T-helper 1 cell (primary cell): ENCODE data around the gene LIPI.
"Not testable (repeated sequence)": the region's sequence is repeated elsewhere in the genome, so short reads cannot be mapped to it uniquely, and the experiment has no call there.

ENCODE experiments used
- DNase-seq, 5 donors: peaks; one replicate each; pipeline ENCODE4 v3.0.0-alpha.2; 2012 to 2020
- total RNA-seq, 4 donors: gene quantifications; one replicate each; lab custom pipeline; 2026; lab: John Stamatoyannopoulos, UW

The LIPI gene
- 0 reads per million in 4 donors for total RNA-seq

DNA sequence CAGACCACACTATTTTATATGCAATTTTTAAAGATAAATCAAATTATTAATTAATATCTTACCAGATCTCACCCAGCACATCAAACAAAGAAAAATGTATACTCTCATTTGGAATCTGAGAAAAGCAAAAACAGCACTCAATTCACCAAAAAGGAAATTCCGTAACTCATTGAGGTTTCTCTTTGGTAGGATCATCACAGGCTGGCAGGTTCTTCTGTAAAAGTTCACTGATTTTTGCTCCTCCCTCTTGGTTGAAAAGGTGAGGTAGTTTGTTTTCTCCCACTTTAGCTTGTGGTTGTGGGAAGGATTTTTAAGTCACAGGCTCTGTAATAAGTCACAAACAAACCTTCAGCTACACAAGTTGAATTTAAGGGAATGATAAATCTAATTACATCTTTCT lies at the start of gene LIPI:
Gene LIPI, minus strand, starts transcription at position 218 of the 400 bp plus-strand sequence. Its CDS starts 110 bp downstream, at position 108.
- DNase-seq: no peak

DNA sequence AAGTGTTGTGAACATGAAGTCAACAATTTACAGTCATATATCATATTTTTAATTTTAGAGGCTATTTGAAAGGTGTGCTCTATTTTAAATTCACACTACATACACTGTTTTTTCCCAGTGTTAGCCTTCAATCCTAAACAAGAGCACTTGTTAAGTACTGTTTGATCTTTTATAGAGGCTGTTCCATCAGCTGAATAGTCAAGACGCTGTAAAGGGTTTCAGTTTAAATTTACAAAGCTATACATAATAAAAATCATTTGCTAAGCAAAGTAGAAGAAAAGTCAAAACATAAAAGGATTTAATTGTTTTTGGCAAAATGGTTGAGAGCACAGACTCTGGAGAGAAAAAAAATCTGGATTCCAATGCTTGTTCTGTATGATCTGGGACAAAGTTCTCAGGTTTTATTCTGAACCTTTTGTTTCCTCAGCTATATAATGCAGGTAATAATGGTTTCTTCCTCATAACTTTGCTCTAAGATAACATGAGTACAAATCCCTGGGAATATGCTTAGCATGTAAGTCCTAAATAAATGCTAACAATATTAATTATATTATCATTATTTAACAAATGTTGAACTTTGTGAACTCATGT lies 49.5 kb upstream of the LIPI start:
- no peak for DNase-seq

DNA sequence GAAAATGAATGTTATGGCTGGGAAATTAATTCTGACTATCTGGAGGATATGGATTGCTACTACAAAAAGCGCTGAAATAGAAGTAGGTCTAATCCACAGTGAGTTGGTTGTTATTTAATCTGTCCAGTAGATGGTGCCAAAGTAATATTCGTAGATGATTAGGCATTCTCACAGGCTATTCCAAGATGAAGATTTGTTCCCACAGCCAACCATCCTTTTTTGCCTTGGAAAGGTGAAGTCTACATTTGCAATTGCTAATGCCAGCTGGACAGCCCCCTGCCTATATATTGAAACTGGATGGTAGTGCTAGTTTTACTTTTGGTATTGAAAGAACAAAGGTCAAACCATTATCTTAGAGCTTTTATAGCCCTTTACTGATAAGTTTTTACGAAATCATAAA lies 49.0 kb upstream of the LIPI start:
- peak in 1 of 5 donors; percentile 12 for DNase-seq

DNA sequence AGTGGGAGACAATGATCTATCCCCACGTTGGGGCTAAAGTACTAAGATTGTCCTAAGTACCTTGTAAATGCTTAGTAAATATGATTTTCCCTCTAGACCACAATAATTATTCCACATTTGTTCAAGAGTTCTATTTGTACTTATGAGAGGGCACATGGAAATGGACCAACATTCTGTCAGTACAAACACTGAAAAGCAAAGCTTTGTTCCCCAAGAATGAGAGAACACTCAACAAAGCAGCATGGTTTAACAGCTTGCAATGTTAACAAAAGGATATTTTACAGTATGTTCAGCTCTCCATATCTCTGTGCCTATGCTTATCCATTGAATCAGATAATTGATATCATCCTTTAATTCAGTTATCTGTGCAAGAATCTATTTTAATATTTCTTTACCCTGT lies 40.6 kb upstream of the LIPI start:
- DNase-seq: no peak

DNA sequence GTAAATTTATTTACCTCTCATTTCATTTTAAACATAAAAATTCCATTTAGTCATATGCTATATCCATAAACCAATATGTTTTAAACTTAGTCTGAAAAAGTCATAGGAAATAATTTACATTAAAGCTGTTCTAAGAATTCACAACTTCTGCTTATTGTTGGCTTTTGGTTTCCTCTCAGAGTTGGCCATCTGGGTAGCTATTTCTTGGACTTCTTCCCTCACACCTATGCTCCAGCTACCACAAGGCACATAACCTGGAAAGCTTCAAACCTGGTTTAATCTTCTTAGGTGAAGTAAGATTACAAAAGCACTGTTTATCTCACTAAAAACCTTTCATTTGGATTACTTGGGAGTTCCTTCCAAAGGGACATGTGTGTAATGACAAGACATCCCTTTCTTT lies 35.0 kb upstream of the LIPI start:
- DNase-seq: no peak

DNA sequence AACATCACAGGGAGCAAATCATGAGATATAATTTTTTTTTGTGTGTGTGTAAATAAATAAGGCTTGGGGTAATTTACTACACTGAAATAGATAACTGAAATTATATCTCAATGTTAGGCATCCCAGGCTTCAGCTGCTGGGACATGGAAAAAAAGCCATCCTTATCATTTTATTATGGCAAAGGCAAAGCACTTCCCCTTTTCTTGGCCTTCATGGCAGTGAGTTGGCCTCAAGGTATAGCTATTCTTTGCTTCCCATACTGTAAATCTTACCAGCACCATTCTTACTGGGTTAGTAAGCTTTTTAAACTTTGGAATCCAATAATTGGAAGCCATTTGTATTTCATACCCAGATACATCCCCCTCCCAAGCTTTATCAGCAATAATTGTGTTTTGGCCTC lies 34.2 kb upstream of the LIPI start:
- no peak for DNase-seq

DNA sequence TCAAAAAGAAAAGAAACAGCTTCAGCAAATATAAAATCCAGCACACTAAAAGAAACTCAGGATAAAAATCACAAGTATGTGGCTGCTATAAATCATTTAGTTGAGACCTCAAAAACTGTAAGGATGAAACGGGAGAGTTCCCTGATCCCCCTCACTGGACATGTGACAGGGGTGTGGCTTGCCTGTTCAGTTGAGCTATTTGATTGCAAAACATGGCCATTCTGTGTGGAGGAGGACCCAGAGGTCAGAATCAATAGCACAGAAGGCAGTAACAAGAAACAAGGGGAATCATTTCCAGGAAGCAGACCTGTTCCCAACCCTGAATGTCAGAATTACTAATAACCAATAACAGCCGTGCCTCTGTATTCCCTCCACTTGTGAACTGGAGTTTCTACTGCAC lies 33.1 kb upstream of the LIPI start:
- DNase-seq: no peak

DNA sequence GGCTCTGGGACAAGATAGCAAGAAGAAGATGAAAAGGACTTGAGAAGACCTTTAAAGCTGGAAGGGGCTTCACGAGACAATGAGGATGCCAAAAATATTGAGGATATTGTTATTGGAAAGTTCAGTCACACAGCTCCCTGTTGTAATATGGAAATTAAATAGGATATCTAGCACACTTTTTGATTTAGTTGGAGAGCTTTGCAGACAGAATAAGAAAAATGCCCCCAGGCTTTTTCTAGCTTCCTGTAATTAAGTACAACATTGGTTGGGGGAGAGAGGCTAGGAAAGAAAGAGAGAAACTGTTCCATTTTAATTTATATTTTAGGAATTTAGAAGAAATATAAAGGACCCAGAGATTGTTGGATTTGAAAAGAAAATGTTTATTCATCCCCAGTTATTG lies 32.7 kb upstream of the LIPI start:
- DNase-seq: no peak

DNA sequence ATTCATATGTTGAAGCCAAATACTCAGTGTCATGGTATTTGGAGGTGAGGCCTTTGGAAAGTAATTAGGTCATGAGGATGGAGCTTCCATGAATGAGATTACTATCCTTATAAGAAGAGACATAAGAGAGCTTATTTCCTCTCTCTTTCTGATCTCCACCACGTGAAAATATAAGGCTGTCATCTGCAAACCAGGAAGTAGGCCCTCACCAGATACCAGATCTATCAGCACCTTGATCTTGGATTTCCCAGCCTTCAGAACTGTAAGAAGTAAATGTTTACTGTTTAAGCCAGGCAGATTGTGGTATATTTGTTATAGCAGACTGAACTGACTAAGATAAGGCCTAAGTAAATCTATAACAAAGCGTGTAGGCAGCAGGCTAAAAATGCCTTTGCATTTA lies 30.5 kb upstream of the LIPI start:
- no peak for DNase-seq

DNA sequence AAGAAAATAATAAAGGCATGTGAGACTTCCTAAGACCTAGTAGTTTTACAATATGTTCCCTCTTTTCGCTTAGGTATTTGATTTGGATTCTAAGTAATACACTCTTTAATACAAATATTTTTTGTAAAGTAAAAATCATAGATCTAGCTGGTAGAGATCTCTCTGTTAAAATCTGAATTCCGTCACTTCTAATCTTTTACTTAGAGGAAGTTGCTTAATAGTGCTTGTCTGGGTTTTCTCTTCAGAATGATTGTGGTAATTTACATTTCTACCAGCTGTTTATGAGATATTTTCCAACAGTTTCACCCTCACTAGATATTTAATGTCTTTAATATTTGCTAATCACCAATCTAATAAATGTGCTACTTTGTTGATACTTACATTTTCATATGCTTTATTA lies 28.5 kb upstream of the LIPI start:
- no peak for DNase-seq

DNA sequence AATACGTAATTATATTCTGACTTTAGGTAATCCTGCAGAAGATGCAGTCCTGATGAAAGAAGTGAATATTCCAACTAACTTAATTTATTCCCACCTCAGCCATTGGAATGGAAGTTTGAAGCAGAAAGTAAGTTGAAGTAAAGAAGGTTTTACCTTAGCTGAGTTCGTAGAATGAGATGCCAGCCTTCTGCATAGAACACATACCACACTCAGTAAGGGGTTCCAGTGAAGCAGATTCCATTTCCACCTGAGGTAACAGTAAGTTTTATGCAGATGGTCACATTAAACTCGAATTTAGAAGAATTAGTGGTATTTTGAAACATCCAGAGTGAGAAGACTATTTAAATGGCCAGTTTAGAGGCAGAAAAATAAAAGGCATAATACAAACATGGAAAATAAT lies 25.4 kb upstream of the LIPI start:
- DNase-seq: no peak

DNA sequence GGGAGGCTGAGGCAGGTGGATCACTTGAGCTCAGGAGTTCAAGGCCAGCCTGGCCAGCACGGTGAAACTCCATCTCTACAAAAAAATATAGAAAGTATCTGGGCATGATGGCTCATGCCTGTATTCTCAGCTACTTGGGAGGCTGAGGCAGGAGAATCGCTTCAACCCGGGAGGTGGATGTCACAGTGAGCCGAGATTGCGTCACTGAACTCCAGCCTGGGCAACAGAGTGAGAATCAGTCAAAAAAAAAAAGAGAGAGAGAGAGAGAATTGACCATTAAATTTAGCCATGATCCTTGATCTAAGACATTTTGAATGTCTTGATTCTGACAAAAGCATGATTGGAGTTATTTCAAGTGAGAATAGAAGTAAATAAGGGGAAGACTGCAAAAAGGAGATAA lies 24.3 kb upstream of the LIPI start:
- DNase-seq: no peak

DNA sequence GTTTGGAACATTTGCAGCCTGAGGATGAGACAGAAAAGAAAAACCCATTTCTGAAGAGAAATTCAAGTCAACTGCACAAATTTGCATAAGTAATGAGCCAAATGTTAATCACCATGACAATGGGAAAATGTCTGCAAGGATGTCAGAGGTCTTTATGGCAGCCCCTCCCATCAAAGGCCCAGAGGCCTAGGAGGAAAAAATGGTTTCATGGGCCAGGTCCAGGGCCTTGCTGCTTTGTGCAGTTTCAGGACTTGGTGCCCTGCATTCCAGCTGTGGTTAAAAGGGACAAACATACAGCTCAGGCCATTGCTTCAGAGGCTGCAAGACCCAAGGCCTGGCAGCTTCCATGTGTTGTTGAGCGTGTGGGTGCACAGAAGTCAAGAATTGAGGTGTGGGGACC lies 18.6 kb upstream of the LIPI start:
- no peak for DNase-seq

DNA sequence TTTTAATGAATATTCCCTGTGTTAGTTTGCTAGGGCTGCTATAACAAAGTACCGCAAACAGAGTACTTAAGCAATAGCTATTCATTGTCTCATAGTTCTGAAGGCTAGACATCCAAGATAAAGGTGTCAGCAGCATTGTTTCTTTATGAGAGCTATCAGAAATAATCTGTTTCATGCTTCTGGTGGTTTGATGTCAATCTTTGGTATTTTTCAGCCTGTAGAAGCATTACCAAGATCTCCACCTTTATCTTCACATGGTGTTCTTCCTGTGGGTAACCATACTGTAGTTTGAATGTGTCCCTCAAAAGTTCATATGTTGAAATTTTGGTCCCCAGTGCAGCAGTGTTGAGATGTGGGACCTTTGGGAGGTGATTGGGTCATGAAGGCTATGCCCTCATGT lies 12.6 kb upstream of the LIPI start:
- DNase-seq: no peak

DNA sequence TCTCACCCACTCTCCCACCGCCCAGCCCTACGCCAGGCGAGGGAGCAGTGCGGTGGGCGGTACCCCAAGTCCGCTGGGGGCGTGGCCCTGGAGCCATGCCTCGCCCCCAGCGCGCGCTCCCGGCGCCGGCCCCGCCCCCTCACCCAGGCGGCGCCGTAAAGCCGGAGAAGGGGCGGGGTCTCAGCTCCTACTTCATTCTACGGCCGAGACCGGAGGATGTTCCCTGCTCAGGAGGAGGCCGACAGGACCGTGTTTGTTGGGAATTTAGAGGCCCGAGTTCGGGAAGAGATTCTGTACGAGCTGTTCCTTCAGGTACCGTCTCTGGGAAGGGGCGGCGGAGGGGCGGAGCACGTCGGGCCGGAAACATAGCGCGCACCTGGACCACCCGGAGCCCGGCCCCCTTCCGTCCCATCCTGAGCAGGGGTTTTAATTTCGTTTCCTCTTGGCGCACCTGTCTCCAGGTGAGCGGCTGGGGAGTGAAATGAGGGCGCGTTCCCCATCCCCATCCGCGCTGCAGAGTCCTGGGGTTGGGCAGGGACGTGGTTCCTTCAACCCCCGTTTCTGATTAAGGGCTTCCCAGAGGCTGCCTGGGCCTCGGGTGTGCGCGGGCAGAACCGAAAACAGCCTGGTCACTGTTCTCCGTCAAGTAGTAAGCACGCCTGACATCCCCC lies 5.4 kb upstream of the LIPI start, which contains the start of gene RBM11:
Gene RBM11, plus strand, starts transcription at position 187 of the 671 bp plus-strand sequence. Its CDS starts 30 bp downstream, at position 217.
- DNase-seq: peak; percentile 37 to 68 (median 63)

DNA sequence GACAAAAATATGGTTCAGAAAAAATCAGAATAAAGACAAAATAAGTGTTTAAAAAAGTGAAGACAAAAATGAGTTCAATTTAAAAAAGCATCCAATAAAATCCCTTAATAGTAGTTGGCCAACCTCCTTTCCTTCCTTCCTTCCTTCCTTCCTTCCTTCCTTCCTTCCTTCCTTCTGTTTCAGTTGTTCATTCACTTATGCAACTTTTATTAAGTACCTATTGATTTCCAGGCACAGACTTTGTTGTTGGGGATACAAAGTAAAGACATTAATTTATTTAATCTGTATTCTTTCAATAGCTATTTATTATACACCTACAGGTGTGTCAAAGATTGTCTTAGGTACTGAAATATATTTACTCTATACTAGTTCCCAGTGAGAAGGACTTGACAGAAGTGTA lies 2.4 kb upstream of the LIPI start:
- DNase-seq: no peak

DNA sequence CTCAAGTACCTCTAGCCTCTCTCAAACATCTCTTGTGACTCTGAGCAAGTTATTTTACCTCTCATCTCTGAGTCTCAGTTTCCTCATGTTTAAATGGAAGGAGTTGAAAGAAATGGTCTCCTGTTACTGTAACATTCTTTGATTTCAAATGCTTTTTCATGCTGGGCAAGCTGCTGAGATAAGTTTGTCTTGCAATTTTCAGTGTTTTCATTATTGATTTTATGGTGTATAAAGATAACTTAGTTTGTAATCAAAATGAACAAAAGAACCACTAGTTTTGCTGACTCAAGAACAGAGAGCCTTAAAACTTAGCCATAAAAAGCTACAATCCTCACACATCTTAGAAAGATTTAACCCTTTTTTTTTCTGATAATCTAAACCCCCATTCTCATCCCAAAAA lies 4.5 kb downstream of the LIPI start:
- DNase-seq: no peak

DNA sequence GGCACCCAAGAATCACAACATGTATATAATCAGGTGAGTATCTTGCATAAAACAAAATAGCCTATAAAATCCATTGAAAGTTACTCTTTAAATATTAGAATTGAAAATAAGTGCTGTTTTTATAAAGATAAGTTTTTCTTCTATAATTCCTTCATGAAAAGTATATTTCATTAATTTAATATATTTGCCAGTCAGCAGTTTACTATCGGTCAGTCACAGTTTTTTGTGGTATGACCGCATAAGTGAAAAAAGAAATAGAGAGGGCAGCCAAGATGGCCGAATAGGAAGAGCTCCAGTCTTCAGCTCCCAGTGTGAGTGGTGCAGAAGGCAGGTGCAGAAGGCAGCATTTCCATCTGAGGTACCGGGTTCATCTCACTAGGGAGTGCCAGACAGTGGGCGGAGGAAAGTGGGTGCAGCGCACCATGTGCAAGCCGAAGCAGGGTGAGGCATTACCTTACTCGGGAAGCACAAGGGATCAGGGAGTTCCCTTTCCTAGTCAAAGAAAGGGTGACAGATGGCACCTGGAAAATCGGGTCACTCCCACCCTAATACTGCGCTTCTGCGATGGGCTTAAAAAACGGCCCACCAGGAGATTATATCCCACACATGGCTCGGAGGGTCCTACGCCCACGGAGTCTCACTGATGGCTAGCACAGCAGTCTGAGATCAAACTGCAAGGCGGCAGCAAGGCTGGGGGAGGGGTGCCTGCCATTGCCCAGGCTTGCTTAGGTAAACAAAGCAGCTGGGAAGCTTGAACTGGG lies 44.1 kb downstream of the LIPI start:
- not testable (repeated sequence) for DNase-seq

DNA sequence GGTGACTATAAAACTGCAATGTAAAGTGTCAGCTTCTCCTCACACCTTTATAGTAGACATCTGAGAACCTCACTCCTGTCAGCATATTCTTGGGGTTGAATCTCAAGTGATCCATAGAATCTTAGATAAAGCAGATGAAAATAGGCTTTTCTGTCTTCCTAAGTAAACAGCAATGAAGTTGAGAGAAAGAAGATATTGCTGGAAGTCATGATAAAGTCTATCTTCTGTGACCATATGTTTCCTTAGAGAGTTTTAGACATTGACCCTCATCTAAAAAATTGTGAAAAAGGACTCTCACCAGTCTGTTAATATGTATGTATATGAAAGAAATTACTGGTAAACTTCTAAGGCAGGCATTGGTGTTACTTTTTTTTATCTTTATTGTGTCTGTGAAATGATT lies 66.8 kb downstream of the LIPI start:
- DNase-seq: no peak

DNA sequence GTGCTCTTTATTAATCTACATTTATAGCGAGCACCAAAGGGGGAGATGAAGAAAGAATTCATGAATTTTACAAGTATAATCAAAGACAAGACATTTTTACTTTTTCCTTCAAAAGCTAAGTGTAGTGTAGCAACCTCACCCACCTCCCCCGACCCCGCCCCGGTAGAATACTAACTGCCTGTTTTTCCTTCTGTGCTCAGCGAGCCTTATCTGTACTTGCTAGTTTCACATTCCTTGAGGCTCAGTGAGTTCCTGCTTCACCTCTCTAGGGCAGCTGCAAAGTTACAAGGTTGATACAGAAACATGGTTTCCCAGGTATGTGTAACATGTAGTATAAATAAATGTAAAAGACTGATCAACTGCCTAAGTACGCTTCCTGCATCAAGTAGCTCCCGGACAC lies 86.5 kb downstream of the LIPI start:
- DNase-seq: no peak

DNA sequence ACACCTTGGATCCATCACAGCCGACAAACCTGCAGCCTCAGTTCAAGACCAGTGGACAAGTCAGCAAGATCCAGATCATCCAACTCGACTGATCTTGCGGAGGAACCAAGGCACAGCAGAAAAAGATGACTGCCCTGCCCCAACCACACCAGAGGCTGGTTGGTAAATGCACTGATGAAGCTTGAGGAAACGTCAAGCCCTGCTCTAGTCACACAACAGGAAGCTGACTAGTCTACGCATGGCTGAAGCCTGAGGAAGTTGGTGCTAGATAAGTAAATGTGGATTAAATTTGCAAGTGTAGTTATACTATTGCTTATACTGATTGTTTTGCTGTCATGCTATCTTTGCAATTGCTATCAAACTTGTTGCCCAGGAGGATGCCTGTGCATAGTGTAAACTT lies 89.0 kb downstream of the LIPI start:
- peak in 1 of 5 donors; percentile 43 for DNase-seq

DNA sequence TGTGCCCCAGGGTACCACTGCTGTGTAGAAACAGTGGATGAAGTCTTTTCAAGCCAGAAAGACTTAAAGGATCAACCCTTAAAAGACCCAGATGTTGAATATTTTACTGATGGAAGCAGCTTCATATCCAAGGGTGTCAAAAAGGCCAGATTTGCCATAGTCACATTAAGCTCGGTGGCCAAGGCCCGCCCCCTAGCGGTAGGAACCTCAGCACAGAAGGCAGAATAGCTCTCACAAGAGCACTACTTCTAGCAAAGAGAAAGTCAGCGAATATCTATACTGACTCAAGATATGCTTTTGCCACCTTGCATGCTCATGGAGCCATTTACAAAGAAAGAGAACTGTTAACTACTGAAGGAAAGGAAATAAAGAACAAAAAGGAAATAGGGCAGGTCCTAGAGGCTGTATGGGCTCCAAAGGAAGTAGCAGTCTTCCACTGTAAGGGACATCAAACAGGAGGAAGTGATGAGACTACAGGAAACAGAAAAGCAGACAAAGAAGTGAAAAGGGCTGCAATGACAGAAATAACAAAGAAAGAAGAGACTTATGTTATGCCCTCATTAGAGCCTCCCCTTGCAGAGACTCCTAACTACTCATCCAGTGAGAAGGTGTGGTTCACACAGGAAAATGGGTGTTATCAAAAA lies 90.5 kb downstream of the LIPI start:
- DNase-seq: peak in 1 of 5 donors; percentile 37

DNA sequence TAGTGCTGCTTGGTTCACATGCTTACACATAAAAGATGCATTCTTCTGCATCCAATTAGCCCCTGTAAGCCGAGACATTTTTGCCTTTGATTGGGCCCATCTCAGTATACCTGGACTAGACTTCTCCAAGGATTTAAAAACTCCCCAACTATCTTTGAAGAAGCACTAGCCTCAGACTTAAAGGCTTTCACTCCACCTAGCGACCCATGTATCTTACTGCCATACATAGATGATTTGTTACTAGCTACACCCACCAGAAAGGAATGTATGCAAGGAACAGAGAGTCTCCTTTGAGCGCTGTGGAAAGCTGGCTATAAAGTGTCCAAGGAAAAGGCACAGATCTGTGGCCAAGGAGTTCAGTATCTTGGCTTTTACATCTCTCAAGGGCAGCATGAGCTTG lies 91.7 kb downstream of the LIPI start:
- no peak for DNase-seq

DNA sequence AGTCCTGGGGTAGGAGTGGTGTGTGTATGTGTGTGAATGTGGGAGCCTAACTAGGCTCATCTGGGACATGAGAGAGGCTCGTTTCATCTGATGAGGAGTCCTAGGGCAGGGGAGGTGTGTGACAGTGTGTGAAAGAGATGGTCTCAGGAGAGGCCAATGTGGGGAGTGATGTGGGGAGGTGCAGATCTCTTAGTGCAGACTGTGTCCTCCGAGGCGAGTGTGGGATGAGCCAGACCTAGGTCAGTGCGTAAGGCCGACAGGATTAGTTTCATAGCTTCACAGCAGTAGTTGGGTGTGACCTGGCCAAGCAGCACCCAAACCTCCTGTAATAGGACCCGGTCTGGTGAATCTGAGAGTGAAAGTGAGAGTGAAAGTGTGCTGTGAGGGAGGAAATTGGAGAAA lies 94.7 kb downstream of the LIPI start:
- no peak for DNase-seq
